NCI-H187 (cell line): Measurements from ENCODE around the gene EML1.
A peak's percentile ranks its signal among the peaks of the same experiment; 100 is the strongest.

ENCODE experiments used
- DNase-seq, 2 experiments: peaks; one replicate each; lab custom pipeline; 2025; lab: John Stamatoyannopoulos, UW

EML1 gene

GRCh38 chr14:99805757-99806439 lies 12.7 kb downstream of the EML1 start:
- DNase-seq: no peak

- DNase-seq: no peak
Observed at GRCh38 chr14:99806836-99807235, 13.6 kb downstream of the EML1 start.

- DNase-seq: no peak
Observed at GRCh38 chr14:99807413-99808153, 14.4 kb downstream of the EML1 start.

GRCh38 chr14:99808154-99808505 lies 14.9 kb downstream of the EML1 start:
- no peak for DNase-seq

DNA sequence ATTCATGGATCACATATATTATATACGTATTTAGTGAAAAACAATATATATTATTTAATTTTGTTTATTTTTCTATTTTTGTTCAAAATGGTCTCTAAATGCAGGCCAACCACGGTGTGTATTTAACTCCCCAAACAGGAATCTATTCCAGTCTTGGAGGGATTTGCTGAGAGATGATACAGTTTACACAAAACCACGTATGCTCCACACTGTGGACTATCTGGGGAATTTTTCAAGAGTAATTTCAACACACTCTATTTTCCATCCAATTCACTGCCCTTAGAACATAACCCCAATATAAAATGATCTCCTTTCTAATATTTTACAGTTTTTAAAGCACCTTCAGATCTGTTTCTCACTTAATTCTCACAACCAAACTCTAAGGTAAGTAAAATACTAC lies 15.3 kb downstream of the EML1 start:
- DNase-seq: no peak

GRCh38 chr14:99809360-99809759 lies 16.1 kb downstream of the EML1 start:
- DNase-seq: no peak

GRCh38 chr14:99809859-99810558 lies 16.8 kb downstream of the EML1 start:
- no peak for DNase-seq

GRCh38 chr14:99810559-99810874 lies 17.3 kb downstream of the EML1 start:
- no peak for DNase-seq

GRCh38 chr14:99812096-99812750 lies 19.0 kb downstream of the EML1 start:
- no peak for DNase-seq

GRCh38 chr14:99812892-99813291 lies 19.7 kb downstream of the EML1 start:
- no peak for DNase-seq

DNA sequence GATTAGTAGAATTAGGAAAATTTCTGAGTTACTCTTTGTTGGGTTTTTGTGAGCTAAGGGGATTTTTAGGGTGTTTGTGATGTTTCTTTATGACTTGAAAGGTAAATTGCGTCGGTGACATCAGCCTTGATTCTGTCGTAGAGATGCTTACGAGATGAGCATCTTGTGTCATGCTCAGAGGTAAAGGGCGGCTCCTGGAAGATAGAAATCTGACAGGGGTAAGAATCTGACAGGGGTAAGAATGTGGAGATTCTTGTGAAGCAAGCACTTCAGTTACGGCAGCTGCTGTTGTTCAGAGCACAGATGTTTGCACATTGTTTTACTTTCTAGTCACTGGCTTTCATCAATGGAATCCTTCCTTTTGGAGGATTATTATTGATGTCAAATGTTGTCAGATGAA lies 22.5 kb downstream of the EML1 start:
- DNase-seq: no peak

DNA sequence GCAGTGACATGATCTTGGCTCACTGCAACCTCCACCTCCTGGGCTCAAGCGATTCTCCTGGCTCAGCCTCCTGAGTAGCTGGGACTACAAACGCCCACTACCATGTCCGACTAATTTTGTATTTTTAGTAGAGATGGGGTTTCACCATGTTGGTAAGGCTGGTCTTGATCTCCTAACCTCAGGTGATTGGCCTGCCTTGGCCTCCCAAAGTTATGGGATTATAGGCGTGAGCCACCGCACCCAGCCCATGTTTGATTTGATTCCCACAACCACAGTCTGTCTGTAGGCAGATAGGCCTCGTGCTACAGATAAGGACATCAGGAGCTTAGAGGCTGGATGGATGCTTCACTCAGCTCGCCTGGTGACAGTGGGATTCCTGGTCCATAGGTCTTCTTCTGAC lies 23.0 kb downstream of the EML1 start:
- DNase-seq: no peak

DNA sequence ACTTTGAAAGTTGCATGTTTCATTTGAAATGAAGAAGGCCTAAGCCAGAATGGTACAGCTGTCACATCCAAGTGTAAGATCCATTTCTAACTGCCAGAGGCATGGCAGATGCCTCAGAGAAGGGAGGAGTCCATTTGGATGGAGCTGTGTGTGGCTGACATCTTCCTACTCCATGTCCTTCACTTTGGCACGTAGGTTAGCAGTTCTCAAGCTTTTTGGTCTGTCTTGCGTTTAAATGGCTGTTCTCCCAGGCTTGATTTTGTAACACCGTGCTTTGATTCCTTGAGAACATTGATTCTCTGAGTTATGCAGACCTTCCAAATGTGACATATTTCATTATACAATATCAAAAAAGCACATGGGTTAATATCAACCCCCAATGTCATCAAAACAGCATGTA lies 23.4 kb downstream of the EML1 start:
- no peak for DNase-seq

- no peak for DNase-seq
Observed at GRCh38 chr14:99817331-99817730, 24.1 kb downstream of the EML1 start.

- DNase-seq: no peak
Observed at GRCh38 chr14:99818503-99819036, 25.4 kb downstream of the EML1 start.

DNA sequence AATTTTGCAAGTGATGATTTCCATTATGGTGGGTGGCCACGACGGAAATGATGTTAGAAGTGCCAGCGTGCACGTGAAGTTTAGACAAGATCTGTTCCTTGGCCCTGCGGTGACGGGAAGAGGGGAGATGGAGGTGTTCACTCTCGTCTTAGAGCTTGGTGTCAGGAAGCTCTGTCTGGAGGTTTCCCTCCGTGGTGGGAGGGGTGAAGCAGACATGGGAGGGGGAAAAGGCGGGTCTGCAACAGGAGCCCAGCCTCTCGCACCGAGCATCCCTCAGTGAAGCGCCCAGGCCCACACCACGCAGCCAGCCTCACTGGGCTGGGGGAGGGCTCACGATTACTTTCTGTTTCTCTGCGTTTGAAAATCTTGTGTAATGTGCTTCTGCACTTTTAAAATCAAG lies 26.3 kb downstream of the EML1 start:
- DNase-seq: no peak

DNA sequence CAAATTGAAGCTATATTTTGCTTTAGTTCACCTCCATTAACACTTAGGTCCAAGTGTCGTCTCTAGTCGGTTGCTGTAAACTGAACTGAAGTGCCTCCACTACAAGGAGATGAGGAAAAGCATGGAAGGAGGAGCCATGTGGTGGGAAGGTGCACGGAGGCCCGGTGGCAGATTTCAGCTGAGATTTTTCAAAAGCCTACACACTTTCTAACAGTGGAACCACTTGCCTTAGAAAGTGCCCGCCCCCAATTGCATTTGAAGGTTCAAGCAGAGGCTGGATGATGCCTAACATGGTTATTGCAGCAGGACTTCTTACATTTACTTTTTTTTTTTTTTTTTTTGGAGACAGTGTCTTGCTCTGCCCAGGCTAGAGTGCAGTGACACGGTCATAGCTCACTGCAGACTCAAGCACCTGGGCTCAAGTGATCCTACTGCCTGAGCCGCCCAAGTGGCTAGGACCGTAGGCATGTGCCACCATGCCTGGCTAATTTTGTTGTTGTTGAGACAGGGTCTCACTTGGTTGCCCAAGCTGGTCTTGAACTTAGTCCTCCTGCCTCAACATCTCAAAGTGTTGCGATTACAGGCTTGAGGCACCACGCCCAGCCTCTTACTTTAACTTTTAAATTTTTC lies 27.6 kb downstream of the EML1 start:
- DNase-seq: peak in 1 of 2 experiments; percentile 57

GRCh38 chr14:99821519-99822508 lies 28.6 kb downstream of the EML1 start:
- DNase-seq: peak; percentile 51 to 80

GRCh38 chr14:99822800-99823455 lies 29.7 kb downstream of the EML1 start:
- DNase-seq: no peak

DNA sequence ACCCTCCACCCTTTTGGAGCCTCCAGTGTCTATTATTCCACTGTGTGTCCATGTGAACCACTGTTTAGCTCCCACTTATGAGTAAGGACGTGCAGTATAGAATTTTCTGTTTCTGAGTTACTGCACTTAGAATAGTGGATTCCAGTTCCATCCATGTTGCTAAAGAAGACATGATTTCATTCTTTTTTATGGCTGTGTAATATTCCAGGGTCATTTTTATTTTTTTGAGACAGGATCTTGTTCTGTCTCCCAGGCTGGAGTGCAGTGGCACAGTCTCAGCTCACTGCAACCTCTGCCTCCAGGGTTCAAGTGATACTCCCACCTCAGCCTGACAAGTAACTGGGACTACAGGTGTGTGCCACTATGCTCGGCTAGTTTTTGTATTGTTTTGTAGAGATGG lies 31.6 kb downstream of the EML1 start:
- DNase-seq: no peak
